Vagina (tissue), 2 donors: Measurements from ENCODE around the gene KRTAP12-2. TPM values are rescaled to one million over a fixed set of nuclear protein-coding genes. Genes with fewer than 3 reads are reported as not detected.

Experiments
- DNase-seq, 2 donors: peaks; one replicate each; pipeline ENCODE4 v3.0.0-alpha.2; 2017; ENCODE audit errors: extremely low spot score in 2 of 2
- H3K27ac ChIP-seq: fragments of 200-600 bp; sonication (generic); one replicate; pipeline ENCODE4 v1.5.1; 2019
- H3K27me3 ChIP-seq: fragments of 200-600 bp; sonication (generic); one replicate; pipeline ENCODE4 v1.5.1; 2019
- H3K36me3 ChIP-seq, 2 donors: fragments of 200-600 bp; sonication (generic); one replicate each; pipeline ENCODE4 v1.5.1; 2017 to 2019
- H3K4me1 ChIP-seq: fragments of 200-600 bp; sonication (generic); one replicate; pipeline ENCODE4 v1.5.1; 2019
- H3K4me3 ChIP-seq, 2 donors: fragments of 200-600 bp; sonication (generic); 1 replicate in 1 of 2; 2 replicates in 1 of 2; pipeline ENCODE4 v1.5.1; 2016 to 2019
- H3K9me3 ChIP-seq: fragments of 200-600 bp; sonication (generic); one replicate; pipeline ENCODE4 v1.5.1; 2019
- CTCF ChIP-seq, 3 experiments: fragments of 450-650 bp in 2 of 3; fragments of 200-600 bp in 1 of 3; sonication (generic) in 1 of 3; IDR thresholded peaks; one replicate each; pipeline ENCODE4 v1.5.1; 2017 to 2019; ENCODE audit warnings: antibody characterized with exemption in 3 of 3, mild to moderate bottlenecking in 2 of 3, moderate library complexity in 2 of 3
- POLR2A ChIP-seq, 2 donors: fragments of 450-650 bp; IDR thresholded peaks; one replicate each; pipeline ENCODE4 v1.6.1; 2017; ENCODE audit warnings: antibody characterized with exemption in 2 of 2, mild to moderate bottlenecking in 2 of 2, moderate library complexity in 2 of 2
- POLR2AphosphoS5 ChIP-seq, 2 donors: sonication (generic); formaldehyde crosslinking; IDR thresholded peaks; one replicate each; pipeline ENCODE4 v1.9.0; 2017; ENCODE audit warnings: antibody characterized with exemption in 2 of 2, mild to moderate bottlenecking in 2 of 2, low read depth in 1 of 2; ENCODE audit not compliant: insufficient read depth in 1 of 2
- intact Hi-C: fragments of 100-400 bp; cut with DNase I; formaldehyde crosslinking; loops from one replicate; pipeline ENCODE4 v1.15.1; 2023
- total RNA-seq: library from RNA; depleted of rRNA; stranded (reverse); fragments of >200 nt; gene quantifications from one replicate; pipeline ENCODE4 v1.2.3, GENCODE V29; 2016

KRTAP12-2 gene, protein sequence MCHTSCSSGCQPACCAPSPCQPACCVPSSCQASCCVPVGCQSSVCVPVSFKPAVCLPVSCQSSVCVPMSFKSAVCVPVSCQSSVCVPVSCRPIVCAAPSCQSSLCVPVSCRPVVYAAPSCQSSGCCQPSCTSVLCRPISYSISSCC
- total RNA-seq, result not detected

GRCh38 chr21:44666401-44667320 is at the start of gene KRTAP12-2:
Gene KRTAP12-2 (minus strand): TSS chr21:44666927. CDS start chr21:44666886, 41 bp downstream.
- no peaks in the 10 kb centered on the region for H3K27me3 ChIP-seq
- no peaks in the 10 kb centered on the region for H3K36me3 ChIP-seq
- no peak within 1 kb of the TSS for H3K27ac ChIP-seq
- no peaks in the 10 kb centered on the region for H3K9me3 ChIP-seq
- intact Hi-C loops, result no loop called here
- no peaks in the 10 kb centered on the region for H3K4me1 ChIP-seq
- TF ChIP-seq POLR2AphosphoS5 (IDR thresholded peaks at IDR 0.05; ENCODE audit: insufficient read depth in 1 of 2, low read depth in 1 of 2), result no peak
- no peak for TF ChIP-seq POLR2A (IDR thresholded peaks at IDR 0.05)
- no peak for TF ChIP-seq CTCF (IDR thresholded peaks at IDR 0.05)
- peak in 1 of 2 donors; percentile 87 for DNase-seq
- H3K4me3 ChIP-seq, result no peak within 1 kb of the TSS

- no peaks in the 10 kb centered on the region for H3K36me3 ChIP-seq
- H3K4me3 ChIP-seq, result no peak overlapping the region
- peak in 1 of 2 donors; percentile 40 for DNase-seq
- H3K9me3 ChIP-seq, result no peaks in the 10 kb centered on the region
- H3K27me3 ChIP-seq, result no peaks in the 10 kb centered on the region
- TF ChIP-seq POLR2AphosphoS5 (IDR thresholded peaks at IDR 0.05; ENCODE audit: insufficient read depth in 1 of 2, low read depth in 1 of 2), result no peak
- peaks cover 17% of the 10 kb centered on the region for H3K4me1 ChIP-seq
- no peak overlapping the region for H3K27ac ChIP-seq
- intact Hi-C loops, result no loop called here
Measured at GRCh38 chr21:44714905-44715304, 48.2 kb upstream of the KRTAP12-2 start.

DNA sequence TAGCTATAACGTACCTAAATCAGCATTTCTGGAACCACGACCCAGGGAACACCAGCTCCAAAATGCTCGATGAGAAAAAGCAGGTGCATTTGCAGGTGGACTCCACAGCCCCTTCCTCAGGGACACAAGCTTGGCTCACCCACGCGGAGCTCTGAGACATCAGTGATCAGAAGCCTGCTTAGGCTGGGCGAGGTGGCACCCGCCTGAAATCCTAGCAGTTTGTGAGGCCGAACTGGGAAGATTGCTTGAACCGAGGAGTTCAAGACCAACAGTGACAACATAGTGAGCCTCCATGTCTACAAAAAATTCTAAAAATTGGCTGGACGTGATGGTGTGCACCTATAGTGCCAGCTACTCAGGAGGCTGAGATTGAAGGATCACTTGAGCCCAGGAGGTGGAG is 47.1 kb upstream of the KRTAP12-2 start:
- intact Hi-C loops, result no loop called here
- no peak overlapping the region for H3K4me3 ChIP-seq
- peaks cover 28% of the 10 kb centered on the region for H3K4me1 ChIP-seq
- peaks cover 5% of the 10 kb centered on the region for H3K27me3 ChIP-seq
- H3K27ac ChIP-seq, result no peak overlapping the region
- peak in 1 of 2 donors; percentile 70 for DNase-seq
- no peaks in the 10 kb centered on the region for H3K9me3 ChIP-seq
- no peaks in the 10 kb centered on the region for H3K36me3 ChIP-seq
- no peak for TF ChIP-seq POLR2AphosphoS5 (IDR thresholded peaks at IDR 0.05; ENCODE audit: insufficient read depth in 1 of 2, low read depth in 1 of 2)
- TF ChIP-seq CTCF (IDR thresholded peaks at IDR 0.05), result no peak
- TF ChIP-seq POLR2A (IDR thresholded peaks at IDR 0.05), result no peak

DNA sequence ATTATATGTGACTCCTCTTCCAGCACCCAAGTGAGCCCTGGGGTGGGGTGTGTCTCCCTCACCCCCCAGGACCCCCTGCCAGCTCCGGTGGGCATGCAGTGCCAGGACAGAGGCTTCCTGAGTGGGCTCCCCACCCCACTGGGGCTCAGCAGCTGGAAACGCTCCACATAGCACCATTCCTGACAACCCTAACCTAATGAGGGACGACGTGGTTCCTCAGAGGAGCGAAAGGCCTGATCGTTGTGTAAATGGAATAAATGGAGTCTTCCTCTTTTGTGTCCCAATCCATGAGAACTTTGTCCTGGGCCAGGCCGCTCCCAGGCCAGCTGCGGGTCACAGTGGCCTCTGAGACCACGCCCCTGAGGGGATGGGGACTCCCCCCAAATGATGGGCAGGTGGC is 46.4 kb upstream of the KRTAP12-2 start:
- peak in 1 of 2 donors; percentile 58 for DNase-seq
- Histone ChIP-seq H3K36me3 (no peaks in the 10 kb centered on the region), H3K27ac (no peak overlapping the region), H3K4me1 (peaks cover 28% of the 10 kb centered on the region), H3K4me3 (no peak overlapping the region), H3K9me3 (no peaks in the 10 kb centered on the region), H3K27me3 (peaks cover 5% of the 10 kb centered on the region)
- intact Hi-C loops, result no loop called here
- TF ChIP-seq POLR2A (IDR thresholded peaks at IDR 0.05) (no peak), CTCF (IDR thresholded peaks at IDR 0.05) (no peak), POLR2AphosphoS5 (IDR thresholded peaks at IDR 0.05; ENCODE audit: insufficient read depth in 1 of 2, low read depth in 1 of 2) (no peak)

DNA sequence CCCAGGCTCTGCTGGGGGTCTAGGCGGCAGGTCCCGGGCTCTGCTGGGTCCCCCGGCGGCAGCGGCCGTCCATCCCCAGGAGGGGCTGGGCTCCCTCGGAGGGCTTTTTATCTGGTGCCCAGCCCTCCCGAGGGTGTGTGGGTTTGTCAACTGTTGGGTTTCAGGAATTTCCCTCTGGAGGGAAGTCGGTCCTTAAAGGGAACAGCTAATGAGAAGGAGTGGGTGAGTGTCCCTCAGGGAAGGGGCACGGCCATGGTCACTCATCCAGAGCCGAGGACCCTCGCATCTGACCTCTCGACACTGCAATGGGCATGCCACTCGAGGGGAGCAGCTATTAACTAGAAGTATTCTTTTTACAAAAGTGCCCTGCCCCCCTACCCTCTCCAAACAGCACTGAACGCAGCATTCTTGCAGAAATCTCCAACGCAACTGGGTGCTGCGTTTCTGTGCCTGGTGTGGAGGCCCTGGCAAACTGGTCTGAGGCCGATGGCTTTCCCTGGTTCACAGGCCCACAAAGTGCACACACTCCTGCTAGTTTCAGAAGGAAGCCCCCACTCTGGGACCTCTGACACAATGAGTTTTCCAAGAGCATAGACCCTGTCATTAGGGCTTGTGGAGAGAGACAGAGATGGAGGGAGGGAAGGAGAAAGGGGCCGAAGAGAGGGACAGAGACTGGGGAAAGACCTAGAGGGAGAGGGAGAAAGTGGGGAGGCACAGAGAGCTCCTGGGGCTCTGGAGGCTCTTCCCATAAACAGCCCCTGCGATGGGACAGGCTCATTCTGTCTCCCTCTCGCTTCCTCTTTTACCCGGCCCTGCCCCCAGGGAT is 45.7 kb upstream of the KRTAP12-2 start:
- TF ChIP-seq POLR2AphosphoS5 (IDR thresholded peaks at IDR 0.05; ENCODE audit: insufficient read depth in 1 of 2, low read depth in 1 of 2) (no peak), POLR2A (IDR thresholded peaks at IDR 0.05) (no peak), CTCF (IDR thresholded peaks at IDR 0.05) (no peak)
- H3K27ac ChIP-seq, result no peak overlapping the region
- peak in 1 of 2 donors; percentile 81 for DNase-seq
- H3K36me3 ChIP-seq, result no peaks in the 10 kb centered on the region
- peaks cover 5% of the 10 kb centered on the region for H3K27me3 ChIP-seq
- intact Hi-C loops, result no loop called here
- H3K4me3 ChIP-seq, result no peak overlapping the region
- H3K9me3 ChIP-seq, result no peaks in the 10 kb centered on the region
- peaks cover 28% of the 10 kb centered on the region for H3K4me1 ChIP-seq
